ENCODE results near the gene ANO1.

The ANO1 gene

DNA sequence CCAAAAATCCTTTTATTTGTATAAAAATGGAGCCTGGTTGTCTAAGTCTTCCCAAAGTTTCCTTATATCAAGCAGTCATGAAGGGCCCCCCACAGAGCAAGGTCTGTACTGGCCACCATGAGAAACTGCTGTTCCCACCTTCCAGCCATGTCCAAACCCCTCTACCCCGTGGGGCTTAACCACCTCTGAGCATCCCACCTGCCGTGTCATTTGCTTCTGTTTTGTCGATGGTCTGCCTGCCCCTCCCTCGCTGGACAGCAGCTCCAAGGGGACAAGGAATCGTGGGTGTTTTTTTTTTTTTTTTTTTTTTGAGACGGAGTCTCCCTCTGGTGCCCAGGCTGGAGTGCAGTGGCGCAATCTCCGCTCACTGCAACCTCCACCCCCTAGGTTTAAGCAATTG is 11.1 kb upstream of the ANO1 start:
- Histone ChIP-seq H3K56ac (ENCODE audit: low read length) (no peak overlapping the region), H2BK120ac (ENCODE audit: low read depth, low read length) (no peak overlapping the region), H3K4me1 (ENCODE audit: control insufficient read depth, low read depth, low read length) (peaks cover 2% of the 10 kb centered on the region), H3K79me1 (ENCODE audit: low read length) (no peaks in the 10 kb centered on the region), H3K27ac (ENCODE audit: low read depth, low read length) (no peak overlapping the region), H3K36me3 (ENCODE audit: control insufficient read depth, insufficient read depth, low read length) (no peaks in the 10 kb centered on the region), H3K4ac (ENCODE audit: low read depth, low read length) (no peak overlapping the region), H3K9ac (ENCODE audit: low read length) (no peak overlapping the region), H4K8ac (ENCODE audit: low read depth, low read length) (no peak overlapping the region), H4K5ac (ENCODE audit: low read length) (no peak overlapping the region), H3K79me2 (ENCODE audit: control insufficient read depth, insufficient read depth, low read length) (no peaks in the 10 kb centered on the region), H3K4me2 (ENCODE audit: low read length) (no peak overlapping the region), H3K27me3 (ENCODE audit: insufficient read depth, low read length, poor library complexity) (no peaks in the 10 kb centered on the region), H2BK5ac (ENCODE audit: low read length) (no peak overlapping the region), H3K4me3 (ENCODE audit: low read length) (no peak overlapping the region), H3K18ac (ENCODE audit: low read length) (no peak overlapping the region), H3K23ac (ENCODE audit: low read length) (no peak overlapping the region), H2BK15ac (replicated peaks; ENCODE audit: low read depth) (no peak overlapping the region), H2AK5ac (ENCODE audit: low read length) (no peak overlapping the region)
- WGBS (ENCODE audit: extremely low coverage, insufficient coverage, low lambda C conversion rate), result no CpG with 5 or more reads among the region's 8 CpGs
- no peak for DNase-seq

DNA sequence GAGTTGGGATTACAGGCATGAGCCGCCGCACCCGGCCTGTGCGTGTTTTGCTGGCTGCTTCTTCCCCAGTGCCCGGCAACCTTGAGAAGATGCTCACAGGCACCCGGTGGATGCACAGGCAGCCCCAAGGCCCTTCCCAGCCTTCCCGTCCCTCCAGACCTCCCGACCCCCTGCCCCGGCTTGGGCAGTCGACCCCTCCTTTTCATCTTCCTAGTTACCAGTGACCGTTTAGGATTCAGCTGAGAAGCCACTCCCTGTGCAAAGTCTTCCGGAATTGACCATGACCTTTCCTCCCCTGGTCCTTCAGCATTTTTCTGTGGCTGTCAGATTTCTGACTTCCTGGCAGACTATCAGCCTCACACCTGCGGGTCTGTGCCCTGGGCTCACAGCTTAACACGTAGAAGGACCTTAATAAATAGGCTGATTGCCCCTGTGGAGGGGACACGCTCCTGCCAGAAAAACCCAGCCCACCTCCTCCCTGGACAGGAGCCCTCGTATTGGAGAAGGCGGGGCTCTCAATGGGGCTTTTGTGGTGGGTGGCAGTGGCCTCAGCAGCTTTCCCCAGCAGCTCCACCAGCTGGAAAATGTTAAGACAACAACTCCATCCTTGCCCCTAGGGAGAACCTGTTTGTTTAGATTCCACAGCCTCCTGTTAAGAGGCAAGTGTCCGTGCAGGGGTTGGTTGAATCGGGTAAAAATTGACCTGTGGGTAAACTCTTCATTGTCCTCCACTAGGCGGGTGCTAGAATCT is 10.4 kb upstream of the ANO1 start:
- Histone ChIP-seq H2BK15ac (replicated peaks; ENCODE audit: low read depth) (no peak overlapping the region), H2AK5ac (ENCODE audit: low read length) (no peak overlapping the region), H3K4me2 (ENCODE audit: low read length) (no peak overlapping the region), H3K27ac (ENCODE audit: low read depth, low read length) (no peak overlapping the region), H3K56ac (ENCODE audit: low read length) (no peak overlapping the region), H3K4me1 (ENCODE audit: control insufficient read depth, low read depth, low read length) (peaks cover 2% of the 10 kb centered on the region), H3K23ac (ENCODE audit: low read length) (no peak overlapping the region), H4K8ac (ENCODE audit: low read depth, low read length) (no peak overlapping the region), H3K9ac (ENCODE audit: low read length) (no peak overlapping the region), H3K4ac (ENCODE audit: low read depth, low read length) (no peak overlapping the region), H4K5ac (ENCODE audit: low read length) (no peak overlapping the region), H3K18ac (ENCODE audit: low read length) (no peak overlapping the region), H3K4me3 (ENCODE audit: low read length) (no peak overlapping the region), H3K27me3 (ENCODE audit: insufficient read depth, low read length, poor library complexity) (peaks cover 2% of the 10 kb centered on the region), H3K79me2 (ENCODE audit: control insufficient read depth, insufficient read depth, low read length) (no peaks in the 10 kb centered on the region), H3K36me3 (ENCODE audit: control insufficient read depth, insufficient read depth, low read length) (no peaks in the 10 kb centered on the region), H2BK120ac (ENCODE audit: low read depth, low read length) (no peak overlapping the region), H3K79me1 (ENCODE audit: low read length) (no peaks in the 10 kb centered on the region), H2BK5ac (ENCODE audit: low read length) (no peak overlapping the region)
- no CpG with 5 or more reads among the region's 20 CpGs for WGBS (ENCODE audit: extremely low coverage, insufficient coverage, low lambda C conversion rate)
- peak; percentile 85 for DNase-seq

DNA sequence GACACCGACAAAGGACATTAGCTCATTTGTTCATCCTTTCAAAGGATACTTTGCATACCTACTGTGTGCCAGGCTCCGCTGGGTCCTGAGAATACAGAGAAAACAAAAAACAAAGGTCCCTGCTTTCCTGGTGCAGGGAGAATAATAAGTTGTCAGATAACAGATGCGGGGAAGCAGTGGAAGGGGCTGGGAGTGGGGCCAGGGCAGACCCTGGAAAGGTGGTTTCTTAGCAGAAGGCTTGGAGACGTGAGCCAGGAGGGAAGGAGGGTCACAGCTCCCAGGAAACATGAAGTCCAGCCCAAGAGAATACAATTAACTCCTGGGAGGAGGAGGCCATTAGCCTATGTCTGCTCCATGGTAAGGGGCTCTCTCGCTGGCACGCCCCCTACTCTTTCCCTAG is 9.8 kb upstream of the ANO1 start:
- no peak overlapping the region for H4K8ac ChIP-seq (ENCODE audit: low read depth, low read length)
- no peak overlapping the region for H3K4me2 ChIP-seq (ENCODE audit: low read length)
- no CpG with 5 or more reads among the region's 6 CpGs for WGBS (ENCODE audit: extremely low coverage, insufficient coverage, low lambda C conversion rate)
- H3K4me3 ChIP-seq (ENCODE audit: low read length), result no peak overlapping the region
- no peak overlapping the region for H4K5ac ChIP-seq (ENCODE audit: low read length)
- no peak overlapping the region for H3K18ac ChIP-seq (ENCODE audit: low read length)
- H3K9ac ChIP-seq (ENCODE audit: low read length), result no peak overlapping the region
- H3K4me1 ChIP-seq (ENCODE audit: control insufficient read depth, low read depth, low read length), result peaks cover 2% of the 10 kb centered on the region
- H3K4ac ChIP-seq (ENCODE audit: low read depth, low read length), result no peak overlapping the region
- H3K56ac ChIP-seq (ENCODE audit: low read length), result no peak overlapping the region
- H3K79me2 ChIP-seq (ENCODE audit: control insufficient read depth, insufficient read depth, low read length), result no peaks in the 10 kb centered on the region
- no peak overlapping the region for H2AK5ac ChIP-seq (ENCODE audit: low read length)
- no peaks in the 10 kb centered on the region for H3K79me1 ChIP-seq (ENCODE audit: low read length)
- no peak overlapping the region for H2BK15ac ChIP-seq (replicated peaks; ENCODE audit: low read depth)
- peaks cover 7% of the 10 kb centered on the region for H3K27me3 ChIP-seq (ENCODE audit: insufficient read depth, low read length, poor library complexity)
- DNase-seq, result no peak
- H3K36me3 ChIP-seq (ENCODE audit: control insufficient read depth, insufficient read depth, low read length), result no peaks in the 10 kb centered on the region
- H3K23ac ChIP-seq (ENCODE audit: low read length), result no peak overlapping the region
- no peak overlapping the region for H2BK5ac ChIP-seq (ENCODE audit: low read length)
- no peak overlapping the region for H3K27ac ChIP-seq (ENCODE audit: low read depth, low read length)
- H2BK120ac ChIP-seq (ENCODE audit: low read depth, low read length), result no peak overlapping the region

DNA sequence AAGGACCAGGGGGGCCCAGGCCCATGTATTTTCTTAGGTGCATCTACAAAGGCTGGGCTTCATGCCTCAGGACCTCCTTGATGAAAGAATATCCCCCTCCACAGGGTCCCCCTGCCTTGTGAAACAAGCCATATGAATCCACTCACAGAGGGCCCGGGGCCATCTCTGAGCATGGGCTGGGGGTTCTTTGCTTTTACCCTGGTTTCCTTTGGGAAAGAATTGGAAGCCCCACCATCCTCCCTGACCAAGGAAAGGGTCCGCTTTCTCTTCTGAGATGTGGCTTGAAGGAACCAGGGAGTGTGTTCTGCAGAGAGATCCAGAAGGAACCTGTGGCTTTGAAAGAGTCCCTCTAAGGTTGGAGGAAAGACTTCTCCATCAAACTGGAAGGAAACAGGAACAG is 9.2 kb upstream of the ANO1 start:
- Histone ChIP-seq H3K4me1 (ENCODE audit: control insufficient read depth, low read depth, low read length) (peaks cover 2% of the 10 kb centered on the region), H3K27me3 (ENCODE audit: insufficient read depth, low read length, poor library complexity) (peaks cover 8% of the 10 kb centered on the region), H3K36me3 (ENCODE audit: control insufficient read depth, insufficient read depth, low read length) (no peaks in the 10 kb centered on the region), H3K9ac (ENCODE audit: low read length) (no peak overlapping the region), H3K4me2 (ENCODE audit: low read length) (no peak overlapping the region), H3K4ac (ENCODE audit: low read depth, low read length) (no peak overlapping the region), H4K8ac (ENCODE audit: low read depth, low read length) (no peak overlapping the region), H3K27ac (ENCODE audit: low read depth, low read length) (no peak overlapping the region), H4K5ac (ENCODE audit: low read length) (no peak overlapping the region), H3K79me2 (ENCODE audit: control insufficient read depth, insufficient read depth, low read length) (no peaks in the 10 kb centered on the region), H2BK120ac (ENCODE audit: low read depth, low read length) (no peak overlapping the region), H3K79me1 (ENCODE audit: low read length) (no peaks in the 10 kb centered on the region), H2BK15ac (replicated peaks; ENCODE audit: low read depth) (no peak overlapping the region), H3K56ac (ENCODE audit: low read length) (no peak overlapping the region), H2AK5ac (ENCODE audit: low read length) (no peak overlapping the region), H3K18ac (ENCODE audit: low read length) (no peak overlapping the region), H3K23ac (ENCODE audit: low read length) (no peak overlapping the region), H3K4me3 (ENCODE audit: low read length) (no peak overlapping the region), H2BK5ac (ENCODE audit: low read length) (no peak overlapping the region)
- no CpG with 5 or more reads among the region's 2 CpGs for WGBS (ENCODE audit: extremely low coverage, insufficient coverage, low lambda C conversion rate)
- DNase-seq, result no peak

DNA sequence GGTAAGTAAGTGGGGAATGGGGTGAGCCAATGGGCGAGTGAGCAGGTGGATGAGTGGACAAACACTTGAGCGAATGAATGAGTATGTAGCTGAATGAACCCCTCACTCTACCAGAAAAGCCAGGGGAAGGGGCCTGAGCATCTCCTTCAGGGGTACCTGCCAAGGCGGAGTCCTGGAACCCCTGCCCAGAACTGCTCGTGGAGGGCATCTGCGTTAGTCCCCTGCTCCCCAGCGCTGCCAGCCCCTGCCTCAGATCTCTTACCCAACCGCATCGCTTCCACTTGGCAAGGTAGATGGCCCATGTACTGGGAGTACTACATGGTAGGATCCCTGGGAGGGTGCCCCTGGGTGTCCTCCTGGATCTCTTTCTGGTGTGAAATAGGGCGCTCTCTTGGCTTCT is 7.4 kb upstream of the ANO1 start:
- no peak overlapping the region for H3K18ac ChIP-seq (ENCODE audit: low read length)
- H2BK120ac ChIP-seq (ENCODE audit: low read depth, low read length), result no peak overlapping the region
- peaks cover 8% of the 10 kb centered on the region for H3K27me3 ChIP-seq (ENCODE audit: insufficient read depth, low read length, poor library complexity)
- no peak overlapping the region for H3K4ac ChIP-seq (ENCODE audit: low read depth, low read length)
- no peaks in the 10 kb centered on the region for H3K79me2 ChIP-seq (ENCODE audit: control insufficient read depth, insufficient read depth, low read length)
- H3K56ac ChIP-seq (ENCODE audit: low read length), result no peak overlapping the region
- no peak overlapping the region for H3K9ac ChIP-seq (ENCODE audit: low read length)
- no peaks in the 10 kb centered on the region for H3K79me1 ChIP-seq (ENCODE audit: low read length)
- WGBS (ENCODE audit: extremely low coverage, insufficient coverage, low lambda C conversion rate), result no CpG with 5 or more reads among the region's 9 CpGs
- peaks cover 2% of the 10 kb centered on the region for H3K4me1 ChIP-seq (ENCODE audit: control insufficient read depth, low read depth, low read length)
- no peak overlapping the region for H4K8ac ChIP-seq (ENCODE audit: low read depth, low read length)
- no peak overlapping the region for H3K4me3 ChIP-seq (ENCODE audit: low read length)
- no peak overlapping the region for H3K4me2 ChIP-seq (ENCODE audit: low read length)
- H4K5ac ChIP-seq (ENCODE audit: low read length), result no peak overlapping the region
- H2AK5ac ChIP-seq (ENCODE audit: low read length), result no peak overlapping the region
- H3K23ac ChIP-seq (ENCODE audit: low read length), result no peak overlapping the region
- no peak for DNase-seq
- no peak overlapping the region for H3K27ac ChIP-seq (ENCODE audit: low read depth, low read length)
- no peak overlapping the region for H2BK5ac ChIP-seq (ENCODE audit: low read length)
- no peak overlapping the region for H2BK15ac ChIP-seq (replicated peaks; ENCODE audit: low read depth)
- no peaks in the 10 kb centered on the region for H3K36me3 ChIP-seq (ENCODE audit: control insufficient read depth, insufficient read depth, low read length)

DNA sequence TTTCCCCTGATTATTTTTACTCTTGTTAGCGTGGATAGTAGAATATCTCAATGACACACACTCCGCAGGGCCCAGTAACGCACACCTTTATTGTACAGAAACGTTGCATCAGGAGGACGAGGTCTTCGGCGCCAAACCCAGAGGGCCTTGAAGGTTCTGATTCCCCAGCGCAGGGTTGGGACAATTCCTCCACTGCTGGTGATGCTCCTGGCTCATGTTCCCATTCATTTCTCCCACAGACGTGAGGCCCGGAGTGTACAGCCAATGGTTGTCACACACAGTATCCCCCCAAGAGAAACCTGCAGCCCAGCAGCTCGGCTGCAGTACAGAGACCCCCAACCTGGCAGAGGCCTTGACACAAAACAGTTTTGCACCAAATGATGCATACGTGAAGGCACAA is 6.1 kb upstream of the ANO1 start:
- Histone ChIP-seq H3K79me2 (ENCODE audit: control insufficient read depth, insufficient read depth, low read length) (no peaks in the 10 kb centered on the region), H3K4me3 (ENCODE audit: low read length) (no peak overlapping the region), H3K36me3 (ENCODE audit: control insufficient read depth, insufficient read depth, low read length) (no peaks in the 10 kb centered on the region), H2AK5ac (ENCODE audit: low read length) (no peak overlapping the region), H2BK15ac (replicated peaks; ENCODE audit: low read depth) (no peak overlapping the region), H3K56ac (ENCODE audit: low read length) (no peak overlapping the region), H3K9ac (ENCODE audit: low read length) (no peak overlapping the region), H4K8ac (ENCODE audit: low read depth, low read length) (no peak overlapping the region), H3K23ac (ENCODE audit: low read length) (no peak overlapping the region), H4K5ac (ENCODE audit: low read length) (no peak overlapping the region), H3K4me1 (ENCODE audit: control insufficient read depth, low read depth, low read length) (peaks cover 2% of the 10 kb centered on the region), H3K18ac (ENCODE audit: low read length) (no peak overlapping the region), H3K79me1 (ENCODE audit: low read length) (no peaks in the 10 kb centered on the region), H3K27ac (ENCODE audit: low read depth, low read length) (no peak overlapping the region), H2BK120ac (ENCODE audit: low read depth, low read length) (no peak overlapping the region), H3K27me3 (ENCODE audit: insufficient read depth, low read length, poor library complexity) (peaks cover 13% of the 10 kb centered on the region), H3K4ac (ENCODE audit: low read depth, low read length) (no peak overlapping the region), H2BK5ac (ENCODE audit: low read length) (no peak overlapping the region), H3K4me2 (ENCODE audit: low read length) (no peak overlapping the region)
- no peak for DNase-seq
- no CpG with 5 or more reads among the region's 12 CpGs for WGBS (ENCODE audit: extremely low coverage, insufficient coverage, low lambda C conversion rate)
